Mesendoderm (in vitro differentiated cells): ENCODE results near the gene EIF2B2.

Source experiments
- DNase-seq: peaks from one replicate; pipeline ENCODE4 v3.0.0; 2013
- H2AK5ac ChIP-seq: 2 replicates; pipeline ENCODE4 v1.6.1; 2013; ENCODE audit warnings: low read length, inconsistent platforms
- H2BK120ac ChIP-seq: 2 replicates; pipeline ENCODE4 v1.6.1; 2013; ENCODE audit warnings: low read depth, mild to moderate bottlenecking, low read length, moderate library complexity, mixed read lengths
- H2BK15ac ChIP-seq: replicated peaks from 2 replicates; pipeline ENCODE4 v1.6.1; 2013; ENCODE audit warnings: low read depth, mild to moderate bottlenecking, moderate library complexity
- H2BK5ac ChIP-seq: 2 replicates; pipeline ENCODE4 v1.6.1; 2013; ENCODE audit warnings: low read length, inconsistent platforms
- H3K18ac ChIP-seq: 2 replicates; pipeline ENCODE4 v1.6.1; 2013; ENCODE audit warnings: mild to moderate bottlenecking, low read length, mixed read lengths
- H3K23ac ChIP-seq: one replicate; pipeline ENCODE4 v1.6.1; 2013; ENCODE audit warnings: low read length
- H3K27ac ChIP-seq: 2 replicates; pipeline ENCODE4 v1.5.1; 2013; ENCODE audit warnings: low read depth, mild to moderate bottlenecking, inconsistent platforms, low read length, moderate library complexity
- H3K27me3 ChIP-seq: 2 replicates; pipeline ENCODE4 v1.6.1; 2013; ENCODE audit warnings: low read length, control low read depth, mild to moderate bottlenecking, inconsistent platforms; ENCODE audit not compliant: insufficient read depth, poor library complexity
- H3K36me3 ChIP-seq: 2 replicates; pipeline ENCODE4 v1.6.1; 2013; ENCODE audit warnings: low read length, inconsistent platforms; ENCODE audit not compliant: control insufficient read depth, insufficient read depth
- H3K4ac ChIP-seq: one replicate; pipeline ENCODE4 v1.6.1; 2013; ENCODE audit warnings: low read depth, mild to moderate bottlenecking, low read length, moderate library complexity
- H3K4me1 ChIP-seq: 2 replicates; pipeline ENCODE4 v1.6.1; 2013; ENCODE audit warnings: low read depth, low read length, inconsistent platforms; ENCODE audit not compliant: control insufficient read depth
- H3K4me2 ChIP-seq: 2 replicates; pipeline ENCODE4 v1.6.1; 2013; ENCODE audit warnings: low read length
- H3K4me3 ChIP-seq: 2 replicates; pipeline ENCODE4 v1.5.1; 2013; ENCODE audit warnings: mild to moderate bottlenecking, low read length
- H3K56ac ChIP-seq: one replicate; pipeline ENCODE4 v1.6.1; 2013; ENCODE audit warnings: low read length
- H3K79me1 ChIP-seq: 2 replicates; pipeline ENCODE4 v1.6.1; 2013; ENCODE audit warnings: low read length, inconsistent platforms
- H3K79me2 ChIP-seq: 2 replicates; pipeline ENCODE4 v1.6.1; 2013; ENCODE audit warnings: mild to moderate bottlenecking, low read length; ENCODE audit not compliant: control insufficient read depth, insufficient read depth
- H3K9ac ChIP-seq: 2 replicates; pipeline ENCODE4 v1.6.1; 2013; ENCODE audit warnings: low read length, inconsistent platforms
- H4K5ac ChIP-seq: one replicate; pipeline ENCODE4 v1.6.1; 2013; ENCODE audit warnings: low read length
- H4K8ac ChIP-seq: one replicate; pipeline ENCODE4 v1.6.1; 2013; ENCODE audit warnings: low read depth, mild to moderate bottlenecking, control low read depth, low read length, moderate library complexity
- WGBS: extraction: QIAGEN DNeasy Blood & Tissue Kit; methylation state at CpG from one replicate; pipeline ENCODE4 v1.1.7; 2013; ENCODE audit warnings: low lambda C conversion rate, missing lambda C conversion rate; ENCODE audit not compliant: insufficient coverage; ENCODE audit errors: extremely low coverage; 5-methylcytosine and 5-hydroxymethylcytosine counted together

EIF2B2 gene

GRCh38 chr14:74981833-74982232, 20.9 kb upstream of the EIF2B2 start:
- H3K79me1 ChIP-seq, result no peaks in the 10 kb centered on the region
- H3K4me1 ChIP-seq, result peaks cover 26% of the 10 kb centered on the region
- no peak overlapping the region for H2AK5ac ChIP-seq
- H3K56ac ChIP-seq, result peak overlapping the region; percentile 84
- H3K79me2 ChIP-seq, result no peaks in the 10 kb centered on the region
- H3K36me3 ChIP-seq, result no peaks in the 10 kb centered on the region
- H3K4me3 ChIP-seq, result no peak overlapping the region
- no peak overlapping the region for H3K27ac ChIP-seq
- peak overlapping the region; percentile 1 for H2BK120ac ChIP-seq
- H3K4me2 ChIP-seq, result no peak overlapping the region
- H4K5ac ChIP-seq, result no peak overlapping the region
- H3K4ac ChIP-seq, result peak overlapping the region; percentile 44
- H3K9ac ChIP-seq, result no peak overlapping the region
- no peak overlapping the region for H4K8ac ChIP-seq
- H3K18ac ChIP-seq, result no peak overlapping the region
- no CpG with 5 or more reads among the region's 5 CpGs for WGBS
- H3K27me3 ChIP-seq, result no peaks in the 10 kb centered on the region
- no peak for DNase-seq
- H2BK15ac ChIP-seq, result no peak overlapping the region
- no peak overlapping the region for H2BK5ac ChIP-seq
- no peak overlapping the region for H3K23ac ChIP-seq

- Histone ChIP-seq H3K27ac (no peak overlapping the region), H3K79me1 (no peaks in the 10 kb centered on the region), H3K18ac (no peak overlapping the region), H3K79me2 (no peaks in the 10 kb centered on the region), H3K56ac (no peak overlapping the region), H3K4me1 (peaks cover 26% of the 10 kb centered on the region), H3K27me3 (no peaks in the 10 kb centered on the region), H3K9ac (no peak overlapping the region), H4K8ac (no peak overlapping the region), H2BK120ac (no peak overlapping the region), H2BK5ac (no peak overlapping the region), H3K36me3 (no peaks in the 10 kb centered on the region), H4K5ac (no peak overlapping the region), H3K4ac (peak overlapping the region; percentile 5), H2AK5ac (no peak overlapping the region), H3K4me2 (no peak overlapping the region), H3K23ac (no peak overlapping the region), H3K4me3 (no peak overlapping the region), H2BK15ac (no peak overlapping the region)
- DNase-seq, result no peak
- no CpG with 5 or more reads among the region's 4 CpGs for whole genome bisulfite sequencing
Measured at GRCh38 chr14:74982661-74983060, 20.1 kb upstream of the EIF2B2 start.

GRCh38 chr14:74983343-74983742, 19.4 kb upstream of the EIF2B2 start:
- WGBS, result no CpG with 5 or more reads among the region's 1 CpG
- Histone ChIP-seq H3K27me3 (no peaks in the 10 kb centered on the region), H3K79me1 (no peaks in the 10 kb centered on the region), H3K4ac (no peak overlapping the region), H4K8ac (no peak overlapping the region), H4K5ac (no peak overlapping the region), H2AK5ac (no peak overlapping the region), H2BK5ac (no peak overlapping the region), H3K4me3 (no peak overlapping the region), H3K27ac (no peak overlapping the region), H3K4me2 (no peak overlapping the region), H3K4me1 (peaks cover 25% of the 10 kb centered on the region), H2BK15ac (no peak overlapping the region), H3K79me2 (no peaks in the 10 kb centered on the region), H3K23ac (no peak overlapping the region), H3K56ac (no peak overlapping the region), H2BK120ac (no peak overlapping the region), H3K36me3 (no peaks in the 10 kb centered on the region), H3K9ac (no peak overlapping the region), H3K18ac (no peak overlapping the region)
- no peak for DNase-seq

- no CpG with 5 or more reads among the region's 16 CpGs for WGBS
- no peak overlapping the region for H2BK5ac ChIP-seq
- no peaks in the 10 kb centered on the region for H3K79me1 ChIP-seq
- no peaks in the 10 kb centered on the region for H3K36me3 ChIP-seq
- no peak for DNase-seq
- peak overlapping the region; percentile 3 for H3K9ac ChIP-seq
- H3K4me2 ChIP-seq, result no peak overlapping the region
- H3K56ac ChIP-seq, result peak overlapping the region; percentile 73
- H3K79me2 ChIP-seq, result no peaks in the 10 kb centered on the region
- H2BK120ac ChIP-seq, result no peak overlapping the region
- H4K8ac ChIP-seq, result no peak overlapping the region
- no peak overlapping the region for H3K4me3 ChIP-seq
- peaks cover 20% of the 10 kb centered on the region for H3K4me1 ChIP-seq
- no peak overlapping the region for H2AK5ac ChIP-seq
- no peak overlapping the region for H2BK15ac ChIP-seq
- peak overlapping the region; percentile 38 for H3K4ac ChIP-seq
- no peak overlapping the region for H3K23ac ChIP-seq
- H4K5ac ChIP-seq, result no peak overlapping the region
- H3K27ac ChIP-seq, result no peak overlapping the region
- H3K27me3 ChIP-seq, result no peaks in the 10 kb centered on the region
- peak overlapping the region; percentile 46 for H3K18ac ChIP-seq
Measured at GRCh38 chr14:74984236-74985027, 18.3 kb upstream of the EIF2B2 start.

- Histone ChIP-seq H3K4me2 (no peak overlapping the region), H2BK120ac (no peak overlapping the region), H3K27ac (no peak overlapping the region), H3K18ac (peak overlapping the region; percentile 46), H3K4me3 (no peak overlapping the region), H3K79me1 (no peaks in the 10 kb centered on the region), H3K4ac (peak overlapping the region; percentile 38), H2BK15ac (no peak overlapping the region), H3K56ac (peak overlapping the region; percentile 73), H2BK5ac (no peak overlapping the region), H3K36me3 (no peaks in the 10 kb centered on the region), H3K27me3 (no peaks in the 10 kb centered on the region), H2AK5ac (no peak overlapping the region), H3K9ac (no peak overlapping the region), H3K23ac (no peak overlapping the region), H3K79me2 (no peaks in the 10 kb centered on the region), H4K5ac (no peak overlapping the region), H4K8ac (no peak overlapping the region), H3K4me1 (peaks cover 14% of the 10 kb centered on the region)
- no peak for DNase-seq
- no CpG with 5 or more reads among the region's 10 CpGs for WGBS
Measured at GRCh38 chr14:74985028-74985310, 17.8 kb upstream of the EIF2B2 start.

- H2BK120ac ChIP-seq, result no peak overlapping the region
- no peak overlapping the region for H4K5ac ChIP-seq
- H3K27me3 ChIP-seq, result no peaks in the 10 kb centered on the region
- H3K79me1 ChIP-seq, result no peaks in the 10 kb centered on the region
- no peak overlapping the region for H3K23ac ChIP-seq
- no peak overlapping the region for H2BK5ac ChIP-seq
- no CpG with 5 or more reads among the region's 6 CpGs for WGBS
- no peak overlapping the region for H3K18ac ChIP-seq
- H2BK15ac ChIP-seq, result no peak overlapping the region
- DNase-seq, result no peak
- no peak overlapping the region for H3K27ac ChIP-seq
- no peak overlapping the region for H2AK5ac ChIP-seq
- H3K79me2 ChIP-seq, result no peaks in the 10 kb centered on the region
- H3K36me3 ChIP-seq, result no peaks in the 10 kb centered on the region
- no peak overlapping the region for H3K9ac ChIP-seq
- H3K56ac ChIP-seq, result no peak overlapping the region
- H3K4ac ChIP-seq, result no peak overlapping the region
- no peak overlapping the region for H4K8ac ChIP-seq
- peaks cover 8% of the 10 kb centered on the region for H3K4me1 ChIP-seq
- H3K4me3 ChIP-seq, result no peak overlapping the region
- H3K4me2 ChIP-seq, result no peak overlapping the region
Measured at GRCh38 chr14:74985806-74986205, 16.9 kb upstream of the EIF2B2 start.
